ENCODE measurements around the gene KDSR.
"Not testable (repeated sequence)": the region's sequence is repeated elsewhere in the genome, so short reads cannot be mapped to it uniquely, and the experiment has no call there.

The KDSR gene

DNA sequence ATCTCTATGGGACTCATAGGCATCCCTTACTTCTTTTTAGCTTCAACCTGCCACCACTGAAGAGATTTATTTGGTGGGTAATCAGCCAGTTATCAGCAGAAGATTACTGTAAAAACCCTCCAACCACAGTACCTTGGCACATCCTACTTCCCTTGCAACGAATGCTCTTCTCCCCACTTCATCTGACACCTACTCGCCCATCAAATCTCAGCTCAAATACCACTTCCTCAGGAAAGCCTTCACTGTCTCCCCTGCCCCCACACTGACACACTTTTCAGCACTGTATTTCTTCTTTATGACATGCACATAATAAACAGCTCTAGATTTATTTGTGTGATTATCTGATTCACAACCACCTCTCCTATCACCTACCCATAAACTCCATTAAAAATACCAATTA lies 3.1 kb downstream of the KDSR start:
- no peak for DNase-seq

DNA sequence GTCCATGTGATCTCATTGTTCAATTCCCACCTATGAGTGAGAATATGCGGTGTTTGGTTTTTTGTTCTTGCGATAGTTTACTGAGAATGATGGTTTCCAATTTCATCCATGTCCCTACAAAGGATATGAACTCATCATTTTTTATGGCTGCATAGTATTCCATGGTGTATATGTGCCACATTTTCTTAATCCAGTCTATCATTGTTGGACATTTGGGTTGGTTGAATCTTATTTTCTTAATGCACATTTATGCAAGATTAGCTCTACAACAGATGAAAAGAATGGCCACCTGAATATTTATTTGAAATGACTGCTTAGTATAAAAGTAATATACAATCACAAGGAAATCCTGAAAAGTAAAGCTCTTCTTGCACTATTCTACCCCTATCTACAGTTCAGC lies 3.6 kb downstream of the KDSR start:
- DNase-seq: not testable (repeated sequence)

DNA sequence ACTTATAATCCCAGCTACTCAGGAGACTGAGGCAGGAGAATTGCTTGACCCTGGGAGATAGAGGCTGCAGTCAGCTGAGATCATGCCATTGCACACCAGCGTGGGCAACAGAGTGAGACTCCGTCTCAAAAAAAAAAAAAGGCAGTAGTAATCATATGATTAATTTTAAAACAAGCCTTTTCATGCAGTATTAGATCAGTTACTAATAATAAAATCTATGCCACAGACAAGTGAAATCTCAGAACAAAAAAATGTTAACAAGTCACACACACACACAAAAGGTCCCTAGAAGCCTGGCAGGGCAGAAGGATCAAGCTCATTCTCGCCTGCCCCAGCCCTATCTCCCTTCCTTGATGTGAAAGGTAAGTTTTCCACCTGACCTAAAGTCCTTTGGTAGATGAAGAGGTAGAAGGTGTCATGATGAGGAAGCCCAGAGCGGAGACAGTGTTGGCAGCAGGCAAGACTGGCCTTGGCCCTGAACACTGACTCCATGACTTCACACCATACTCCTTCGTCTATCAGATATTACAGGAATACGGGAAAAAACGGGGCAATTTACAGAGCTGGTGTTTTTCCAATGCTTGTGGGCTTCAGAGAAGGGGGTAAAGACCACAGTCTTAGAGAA lies 10.6 kb downstream of the KDSR start:
- DNase-seq: no peak

DNA sequence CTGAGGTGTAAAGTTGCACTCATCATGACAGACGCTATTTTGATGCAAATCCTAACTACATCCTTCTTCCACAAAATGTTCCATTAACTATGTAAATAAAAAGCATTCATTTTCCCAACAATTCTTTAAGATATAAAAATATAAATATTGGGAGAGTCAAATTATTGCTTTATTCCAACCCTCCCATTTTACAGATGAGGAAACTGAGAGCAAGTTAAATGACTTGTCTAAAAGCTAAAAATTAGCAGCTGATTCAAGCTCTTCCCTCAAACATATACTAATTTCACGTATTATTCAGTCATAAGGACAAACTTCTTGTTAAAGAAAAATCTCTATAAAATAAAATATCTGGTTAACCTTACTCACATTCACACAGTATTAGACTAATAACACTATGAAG lies 16.8 kb downstream of the KDSR start:
- DNase-seq: no peak

DNA sequence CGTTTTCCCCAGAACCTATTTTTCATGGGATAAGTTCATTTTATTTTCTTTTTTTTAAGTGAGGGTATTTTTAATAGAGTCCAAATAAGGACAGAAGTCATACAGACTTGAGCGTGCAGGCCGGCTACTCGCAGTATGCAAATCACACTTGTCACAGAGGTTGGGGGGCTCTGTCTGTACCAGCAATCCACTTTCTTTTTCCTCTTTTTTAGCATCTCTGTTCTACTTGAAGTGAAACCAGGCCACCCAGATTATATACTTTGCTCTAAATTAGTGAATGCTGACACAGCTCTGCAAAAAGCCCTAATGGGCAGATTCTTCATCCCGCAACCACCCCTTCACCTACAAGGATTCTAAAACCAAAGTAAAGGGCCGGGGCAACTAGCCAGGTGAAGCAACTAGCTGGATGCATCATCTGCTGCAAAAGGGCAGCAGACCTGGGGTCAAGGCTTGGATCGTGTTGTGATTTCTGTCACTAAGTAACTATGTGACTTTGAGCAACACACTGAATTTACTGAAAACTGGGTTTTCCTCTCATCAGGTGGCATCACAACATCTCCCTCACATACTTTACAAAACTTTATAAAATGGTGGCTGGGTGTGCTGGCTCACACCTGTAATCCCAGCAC lies 18.4 kb downstream of the KDSR start:
- DNase-seq: no peak

DNA sequence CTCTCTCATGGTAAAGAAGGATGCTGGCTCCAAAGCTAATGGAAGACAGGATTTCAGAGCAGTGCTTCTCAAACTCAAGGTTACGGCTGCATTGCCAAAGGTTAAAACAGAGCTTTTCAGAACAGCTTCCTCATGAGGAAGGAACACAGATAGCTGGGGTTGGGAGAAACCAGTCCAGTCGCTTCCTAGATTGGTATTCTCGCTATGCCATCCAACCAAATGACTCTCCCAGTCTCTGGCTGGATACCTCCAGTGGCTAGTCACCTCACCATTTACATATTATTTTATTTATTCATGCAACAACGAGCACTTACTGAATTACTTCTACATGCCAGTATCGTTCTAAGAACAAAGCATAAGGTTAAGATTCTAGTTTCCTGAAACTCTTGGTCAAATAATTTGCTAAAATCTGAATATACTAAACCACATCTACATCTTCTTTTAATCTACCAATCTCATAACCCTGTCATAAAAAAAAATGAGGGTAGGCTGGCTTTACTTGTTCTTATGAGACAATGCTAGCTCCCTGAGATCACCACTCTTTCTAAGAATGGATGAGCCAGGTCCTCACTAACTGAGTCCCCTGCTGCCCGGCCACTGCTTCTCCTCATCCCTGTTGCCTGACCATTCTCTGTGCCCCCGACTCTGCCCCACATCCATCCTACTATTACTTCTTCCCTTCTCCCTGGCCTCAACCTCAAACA lies 20.4 kb downstream of the KDSR start:
- DNase-seq: no peak

DNA sequence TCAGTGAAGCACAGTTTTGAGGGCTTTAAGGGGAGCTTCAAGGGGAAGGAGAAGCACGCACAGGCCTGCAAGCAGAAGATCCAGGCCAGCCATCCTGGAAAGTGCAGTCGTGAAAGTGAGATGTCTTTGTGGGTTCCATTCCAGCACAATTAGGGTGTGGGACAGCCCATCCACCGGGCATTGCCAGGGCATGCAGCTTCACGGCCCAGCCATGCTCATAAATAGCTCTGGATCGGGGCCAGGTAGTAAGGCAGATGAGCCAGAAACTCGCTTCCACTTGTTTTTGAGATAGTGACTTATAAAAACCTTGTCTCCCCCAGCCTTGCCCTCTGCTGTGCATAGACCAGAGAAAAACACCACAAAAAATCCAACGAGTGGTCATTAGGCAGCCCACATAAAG lies 21.0 kb downstream of the KDSR start:
- no peak for DNase-seq

DNA sequence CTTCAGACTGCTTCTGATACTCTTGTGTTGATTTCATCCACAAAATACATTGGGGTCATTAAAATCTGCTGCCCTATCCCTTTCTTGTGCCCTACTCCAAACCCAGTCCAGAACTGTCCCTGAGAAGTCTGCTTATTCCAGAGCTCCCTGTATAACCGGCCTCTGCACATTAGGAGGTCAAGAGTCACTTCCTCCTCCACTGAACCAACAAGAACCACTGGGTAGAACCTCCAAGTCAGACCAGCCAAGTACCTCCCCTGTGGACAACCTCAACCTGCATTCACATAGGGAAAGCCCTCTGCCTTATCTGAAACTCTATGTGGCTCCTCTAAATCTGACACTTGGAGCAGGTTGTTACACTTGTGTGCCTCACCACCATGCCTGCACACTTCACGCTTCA lies 22.1 kb downstream of the KDSR start:
- DNase-seq: no peak

DNA sequence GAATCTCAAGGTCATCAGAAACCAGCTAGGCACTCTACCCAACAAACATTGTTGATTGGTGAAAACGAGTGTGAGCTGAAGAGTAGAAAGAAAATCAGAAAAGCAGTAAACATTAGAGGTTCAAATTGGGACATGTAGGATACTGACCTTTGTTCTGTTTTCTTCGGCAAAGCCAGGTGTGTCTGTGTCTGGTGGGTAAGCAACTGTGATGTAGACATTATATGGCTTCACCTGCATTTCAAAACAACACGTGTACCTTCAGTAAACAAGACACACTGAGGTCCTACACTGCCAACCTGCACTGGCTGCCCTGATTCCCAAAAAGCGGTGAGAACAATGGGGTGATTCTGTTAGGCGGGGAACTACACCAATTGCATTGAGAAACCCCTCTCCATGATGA lies 22.7 kb downstream of the KDSR start:
- DNase-seq: no peak

DNA sequence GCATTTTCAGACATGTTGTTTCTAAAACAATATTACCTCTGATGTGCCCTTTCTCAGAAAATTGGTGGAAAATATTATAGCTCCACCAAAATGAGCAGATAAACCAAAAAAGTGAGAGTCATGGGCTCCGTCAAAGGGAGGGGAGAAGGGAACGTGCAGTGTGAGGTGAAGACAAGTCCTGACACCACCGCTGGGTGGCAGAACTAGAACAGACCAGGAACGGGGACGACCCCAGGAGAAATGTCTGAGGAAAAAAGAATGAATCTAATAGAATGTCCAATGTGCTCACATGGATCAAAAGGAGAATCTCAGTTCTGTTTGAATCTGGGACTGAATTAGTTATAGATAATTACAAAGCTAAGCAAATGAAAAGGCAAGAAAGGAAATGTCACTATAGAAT lies 24.8 kb downstream of the KDSR start:
- DNase-seq: no peak

DNA sequence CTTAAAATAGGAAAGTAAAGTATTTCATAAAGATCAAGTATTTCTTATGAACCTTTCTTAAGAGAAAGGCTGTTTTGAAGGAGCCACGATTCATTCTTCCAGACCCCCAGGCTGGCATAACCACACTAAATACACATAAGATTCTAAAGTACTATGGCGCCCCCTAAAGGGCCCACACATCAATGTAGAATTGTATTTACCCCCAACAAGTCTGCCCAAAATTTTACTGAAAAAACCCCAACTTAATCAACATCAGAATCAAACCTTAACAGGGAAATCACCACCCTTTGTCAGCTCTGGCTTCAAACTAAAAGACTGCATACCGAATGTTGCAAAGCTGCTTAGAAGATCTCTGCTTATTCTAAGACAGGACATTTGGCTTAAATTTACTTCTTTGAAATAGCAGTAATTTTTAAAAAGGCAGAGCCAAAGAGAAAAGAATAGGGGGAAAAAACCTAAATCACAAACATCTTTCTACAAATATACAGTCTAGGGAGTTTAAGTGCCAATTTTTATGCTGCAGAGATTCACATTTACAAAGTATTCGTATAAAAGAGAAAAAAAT lies 27.0 kb downstream of the KDSR start:
- no peak for DNase-seq

DNA sequence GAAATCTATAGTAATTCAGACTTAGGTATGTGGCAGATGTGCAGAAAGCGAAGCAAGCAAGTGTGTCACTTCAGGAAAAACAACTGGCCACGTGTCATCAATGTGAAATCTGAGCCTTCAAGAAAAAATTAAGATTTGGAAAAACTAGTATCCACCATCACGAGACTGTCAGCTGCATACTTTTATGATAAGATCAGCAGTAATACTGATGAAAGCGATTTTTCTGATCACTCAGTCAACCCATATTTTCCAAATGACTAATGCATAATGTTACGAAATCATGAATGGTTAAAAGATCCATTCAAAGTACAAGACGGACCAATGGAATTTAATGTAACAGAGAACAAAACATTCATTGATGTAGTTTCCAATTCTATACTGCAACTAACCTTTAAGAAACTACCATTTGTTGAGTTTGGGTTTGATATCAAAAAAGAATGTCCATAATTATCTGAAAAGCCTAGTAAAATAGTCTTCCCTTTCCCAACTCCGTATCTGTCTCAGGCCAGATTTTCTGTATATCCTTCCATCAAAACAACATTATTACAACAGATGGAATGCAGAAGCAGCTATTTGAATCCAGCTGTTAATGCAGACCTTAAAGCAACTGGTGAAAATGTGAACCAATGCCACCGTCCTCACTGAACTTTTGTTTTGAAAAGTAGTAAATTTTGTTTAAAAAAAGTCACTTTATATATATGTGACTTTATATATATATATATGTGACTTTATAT lies 30.5 kb downstream of the KDSR start:
- no peak for DNase-seq

DNA sequence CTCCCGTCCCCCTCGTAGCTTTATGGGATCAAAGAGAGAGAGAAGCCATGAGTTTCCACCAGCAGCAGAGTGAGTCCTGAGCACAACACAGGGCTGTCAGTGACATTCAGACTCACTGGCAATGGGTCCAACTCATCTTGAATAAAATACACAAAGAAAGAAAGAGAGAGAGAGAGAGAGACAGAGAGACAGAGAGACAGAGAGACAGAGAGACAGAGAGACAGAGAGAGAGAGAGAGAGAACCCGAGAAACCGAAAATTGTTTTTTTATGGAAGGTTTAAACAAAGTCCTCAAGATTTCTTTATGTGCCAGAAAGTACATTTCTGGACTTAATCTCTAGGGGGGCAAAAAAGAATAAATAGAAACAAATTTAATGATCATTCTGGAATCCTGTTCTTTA lies 35.9 kb downstream of the KDSR start:
- DNase-seq: no peak

DNA sequence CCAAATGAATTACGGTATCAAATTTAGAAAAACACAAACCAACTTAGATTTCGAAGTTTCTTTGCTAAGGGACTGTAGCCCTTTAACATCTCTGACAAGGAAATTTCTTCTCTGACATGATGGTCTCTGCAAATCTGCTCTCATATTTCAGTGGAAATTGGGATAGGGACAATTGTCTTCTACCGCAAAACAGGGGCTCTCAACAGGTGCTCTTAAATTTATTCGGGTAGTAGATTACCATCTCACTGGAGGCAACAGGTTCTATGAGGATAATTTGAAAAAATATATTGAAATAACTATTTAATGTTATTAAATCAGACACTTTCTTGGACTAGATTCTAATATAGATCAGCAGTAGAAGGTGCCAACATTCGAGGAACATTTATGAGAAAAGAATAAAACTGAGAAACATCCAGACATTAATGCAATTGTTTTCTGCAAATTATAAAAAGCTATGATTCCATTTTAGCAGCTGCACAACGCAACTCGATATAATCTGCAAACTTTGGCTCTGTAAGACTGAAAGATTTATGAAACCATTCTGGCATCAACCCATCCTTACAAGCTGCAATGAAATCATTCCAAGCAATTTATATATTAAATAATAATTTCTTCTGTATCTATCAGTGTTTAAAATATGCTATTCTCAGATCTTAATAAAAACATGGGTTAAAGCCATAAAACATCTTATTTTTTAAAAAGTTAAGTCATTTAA lies 37.4 kb downstream of the KDSR start:
- DNase-seq: no peak

DNA sequence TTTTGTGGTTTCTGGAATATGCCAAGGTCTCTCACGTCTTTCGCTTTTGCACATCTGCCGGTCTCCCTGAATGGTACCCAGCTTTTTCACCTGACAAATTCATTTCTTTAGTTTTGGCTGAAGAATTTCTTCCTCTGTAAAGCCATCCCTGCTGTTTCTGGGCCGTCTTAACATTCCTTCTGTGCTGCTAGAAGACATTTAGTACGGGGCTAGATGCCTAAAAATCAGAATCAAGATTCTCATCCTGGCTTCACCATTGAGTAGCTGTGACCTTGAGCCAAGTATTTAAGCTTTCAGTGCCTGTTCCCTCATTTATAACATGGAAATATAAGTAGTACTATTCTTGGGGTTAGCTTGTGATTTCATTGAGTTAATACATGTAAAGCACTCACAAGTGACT lies 41.0 kb downstream of the KDSR start:
- no peak for DNase-seq

DNA sequence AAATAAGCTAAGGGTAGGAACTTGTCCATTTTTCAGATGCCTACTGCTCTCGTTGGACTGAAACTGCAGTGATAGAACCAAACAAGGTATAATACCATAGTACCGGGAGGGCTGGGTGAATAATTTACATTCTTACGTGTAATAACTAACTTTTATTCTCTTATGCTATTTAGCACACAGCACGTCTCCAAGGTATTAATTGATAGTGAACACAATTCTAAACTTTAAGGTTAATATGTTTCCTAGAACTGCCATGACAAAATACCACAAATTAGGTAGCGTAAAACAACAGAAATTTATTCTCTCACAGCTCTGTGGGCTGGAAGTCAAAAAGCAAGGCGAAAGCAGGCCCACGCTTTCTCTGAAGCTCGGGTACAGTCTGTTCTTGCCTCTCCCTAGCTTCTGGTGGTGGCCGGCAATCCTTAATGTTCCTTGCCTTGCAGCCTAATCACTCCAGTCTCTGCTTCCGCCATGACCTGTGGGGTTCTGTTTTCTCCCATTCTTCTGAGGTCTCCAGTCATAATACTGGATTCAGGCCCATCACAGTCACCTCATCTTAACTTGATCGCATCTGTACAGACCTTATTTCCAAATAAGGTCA lies 41.8 kb downstream of the KDSR start:
- no peak for DNase-seq

DNA sequence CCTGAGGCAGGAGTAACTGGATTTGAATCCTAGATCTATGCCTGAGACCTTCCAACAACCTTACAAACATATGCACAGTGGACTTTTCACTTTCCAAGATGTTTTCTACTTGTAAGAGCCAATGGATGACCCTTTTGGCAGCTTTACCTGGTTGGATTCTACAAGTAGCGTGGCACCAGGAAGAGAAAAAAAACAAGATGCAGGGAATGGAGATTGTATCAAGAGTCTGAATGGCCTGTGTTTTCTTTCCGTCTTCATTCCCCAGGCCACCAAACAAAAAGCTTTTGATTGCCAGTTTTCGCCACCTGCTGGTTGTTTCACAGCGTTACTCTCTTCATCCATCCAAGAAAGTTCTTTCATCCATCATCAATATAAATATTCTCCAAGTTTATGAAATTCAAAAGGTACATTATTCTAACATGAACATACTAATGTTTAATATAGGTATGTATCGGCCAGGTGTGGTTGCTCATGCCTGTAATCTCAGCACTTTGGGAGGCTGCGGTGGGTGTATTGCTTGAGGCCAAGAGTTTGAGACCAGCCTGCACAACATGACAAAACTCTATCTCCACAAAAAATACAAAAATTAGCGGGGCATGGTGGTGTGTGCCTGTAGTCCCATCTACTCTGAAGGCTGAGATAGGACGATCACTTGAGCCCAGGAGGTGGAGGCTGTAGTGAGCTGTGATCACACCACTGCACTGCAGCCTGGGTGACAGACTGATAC lies 43.9 kb downstream of the KDSR start:
- DNase-seq: no peak

DNA sequence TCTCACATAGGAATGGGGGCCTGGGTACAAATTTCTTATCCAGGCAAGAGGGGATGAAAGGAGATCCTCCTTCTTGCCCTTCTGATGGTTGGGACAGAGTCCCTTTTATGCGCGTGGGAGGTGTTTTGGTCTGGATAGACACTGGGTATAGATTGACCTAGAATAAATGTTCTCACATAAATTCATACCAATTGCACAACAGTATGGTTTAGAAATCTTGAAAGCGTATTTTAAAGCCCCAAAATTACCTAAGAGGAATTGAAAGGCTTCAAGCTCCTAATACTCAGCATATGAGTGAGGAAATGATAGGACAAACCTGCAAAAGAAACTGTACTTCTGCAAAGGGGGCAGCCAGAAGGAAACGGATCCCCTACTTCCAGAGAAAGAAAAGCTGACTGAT lies 44.8 kb downstream of the KDSR start:
- no peak for DNase-seq

DNA sequence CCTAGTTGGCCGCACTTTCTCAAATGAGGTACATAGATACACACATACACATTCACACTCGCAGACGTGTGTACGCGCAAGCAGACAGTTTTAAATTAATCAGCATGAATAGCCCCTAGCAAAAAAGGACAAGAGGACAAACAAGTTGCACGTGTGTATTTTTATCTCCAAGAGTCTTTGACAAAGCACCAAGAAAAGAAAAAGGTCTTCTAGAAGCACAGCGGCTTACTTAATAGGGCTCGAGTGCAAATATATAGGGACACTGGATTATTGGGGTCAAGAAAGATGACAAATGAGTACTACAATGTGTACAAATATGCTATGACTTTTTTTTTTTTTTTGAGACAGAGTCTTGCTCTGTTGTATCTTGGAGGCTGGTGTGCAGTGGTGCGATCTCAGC lies 45.7 kb downstream of the KDSR start:
- DNase-seq: no peak

DNA sequence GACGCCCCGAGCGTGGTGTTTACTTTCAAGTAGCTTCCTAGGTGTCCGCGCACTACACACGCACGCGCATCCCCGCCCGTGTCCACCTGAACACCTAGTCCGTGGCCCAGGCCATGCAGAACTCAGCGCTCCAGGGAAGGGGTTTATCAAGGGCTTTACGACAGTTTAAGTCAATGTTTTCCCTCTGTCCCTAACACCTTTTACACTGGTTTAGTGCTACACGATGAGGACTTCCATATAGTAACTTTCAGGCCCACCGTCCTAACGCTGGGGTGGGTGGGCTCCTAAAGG lies 46.1 kb downstream of the KDSR start:
- DNase-seq: no peak

DNA sequence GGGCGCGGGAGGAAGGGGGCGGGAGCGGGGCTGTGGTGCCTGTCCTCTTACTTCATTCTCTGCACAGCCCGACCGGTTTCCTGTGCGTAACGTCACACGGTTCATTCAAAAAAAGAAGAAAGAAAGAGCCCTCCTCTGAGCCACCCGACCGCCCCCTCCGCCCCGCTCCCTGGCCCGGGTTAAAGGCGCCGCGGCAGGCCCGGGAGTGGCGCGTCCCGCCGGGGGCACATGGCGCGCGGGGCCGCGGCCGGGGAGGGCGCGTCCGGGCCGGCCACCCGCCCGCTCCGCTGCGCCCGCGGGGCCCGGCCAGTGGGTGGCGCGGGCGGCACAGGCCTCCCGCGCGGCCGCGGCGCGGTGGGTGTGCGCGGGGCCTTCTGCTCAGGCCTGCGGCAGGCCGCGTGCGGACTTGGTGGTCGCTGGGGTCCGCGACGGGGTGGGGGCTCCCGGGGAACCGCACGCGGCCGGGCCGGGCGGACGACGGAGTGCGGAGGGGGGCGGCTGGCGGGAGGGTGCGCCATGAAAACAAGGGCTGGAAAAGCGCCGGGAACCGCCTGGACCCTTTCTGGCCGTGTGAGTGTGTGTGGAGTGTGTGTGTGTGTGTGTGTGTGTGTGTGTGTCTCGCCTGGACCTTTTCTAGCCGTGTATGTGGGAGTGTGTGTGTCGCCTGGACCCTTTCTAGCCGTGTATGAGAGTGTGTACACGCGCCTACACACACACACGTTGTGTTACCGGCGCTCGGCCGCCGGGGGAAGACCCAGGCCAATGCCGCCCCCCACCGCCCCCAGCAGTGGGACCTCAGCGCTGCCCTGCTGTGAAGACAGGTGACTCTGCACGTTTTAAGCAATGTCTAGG lies 46.7 kb downstream of the KDSR start:
- peak; percentile 44 for DNase-seq
